Skin epidermis (tissue), 12 donors: ENCODE data around the gene KLHL8.
"Not testable (repeated sequence)": the region's sequence is repeated elsewhere in the genome, so short reads cannot be mapped to it uniquely, and the experiment has no call there.

Experiments
- H3K27ac ChIP-seq, 21 experiments: fragments of 200-600 bp; sonication (generic) in 11 of 21; one replicate each; pipeline ENCODE4 v1.5.0; 2020; ENCODE audit warnings: mild to moderate bottlenecking in 3 of 21, inconsistent platforms in 2 of 21, moderate library complexity in 2 of 21
- H3K4me3 ChIP-seq, 7 experiments: fragments of 200-600 bp; sonication (generic) in 2 of 7; one replicate each; pipeline ENCODE4 v1.5.0; 2020; ENCODE audit warnings: inconsistent platforms in 2 of 7, mild to moderate bottlenecking in 2 of 7, moderate library complexity in 1 of 7

KLHL8 gene

GRCh38 chr4:87230806-87231205 is 10.4 kb upstream of the KLHL8 start:
- Histone ChIP-seq H3K4me3 (no peak overlapping the region), H3K27ac (no peak overlapping the region)

- Histone ChIP-seq H3K27ac (no peak overlapping the region), H3K4me3 (no peak overlapping the region)
Measured at GRCh38 chr4:87229979-87230378, 9.6 kb upstream of the KLHL8 start.

- no peak overlapping the region for H3K27ac ChIP-seq
- no peak overlapping the region for H3K4me3 ChIP-seq
Measured at GRCh38 chr4:87228262-87228860, 7.9 kb upstream of the KLHL8 start.

- no peak overlapping the region for H3K27ac ChIP-seq
- no peak overlapping the region for H3K4me3 ChIP-seq
Measured at GRCh38 chr4:87227751-87228151, 7.3 kb upstream of the KLHL8 start.

GRCh38 chr4:87225936-87226335 is 5.5 kb upstream of the KLHL8 start:
- H3K4me3 ChIP-seq, result no peak overlapping the region
- no peak overlapping the region for H3K27ac ChIP-seq

GRCh38 chr4:87224141-87224923 is 3.9 kb upstream of the KLHL8 start:
- no peak overlapping the region for H3K4me3 ChIP-seq
- no peak overlapping the region for H3K27ac ChIP-seq

- Histone ChIP-seq H3K27ac (peak overlapping the region; percentile 55 to 94 (median 86)), H3K4me3 (peak overlapping the region; percentile 55 to 99 (median 79))
Measured at GRCh38 chr4:87219632-87220093, 755 bp downstream of the KLHL8 start.

- not testable (repeated sequence) for H3K4me3 ChIP-seq, H3K27ac ChIP-seq
Measured at GRCh38 chr4:87217235-87217763, 3.1 kb downstream of the KLHL8 start.

GRCh38 chr4:87216469-87216868 is 3.9 kb downstream of the KLHL8 start:
- Histone ChIP-seq H3K4me3 (no peak overlapping the region), H3K27ac (no peak overlapping the region)

GRCh38 chr4:87213421-87214075 is 6.9 kb downstream of the KLHL8 start:
- no peak overlapping the region for H3K4me3 ChIP-seq
- H3K27ac ChIP-seq, result no peak overlapping the region

- Histone ChIP-seq H3K27ac (no peak overlapping the region), H3K4me3 (no peak overlapping the region)
Measured at GRCh38 chr4:87211249-87211952, 9.0 kb downstream of the KLHL8 start.

GRCh38 chr4:87209696-87210095 is 10.7 kb downstream of the KLHL8 start:
- Histone ChIP-seq H3K4me3 (peak overlapping the region in 2 of 7 experiments; percentile 3 to 6), H3K27ac (peak overlapping the region in 6 of 21 experiments; percentile 21 to 65 (median 48))

GRCh38 chr4:87209182-87209581 is 11.2 kb downstream of the KLHL8 start:
- H3K4me3 ChIP-seq, result peak overlapping the region in 2 of 7 experiments; percentile 3 to 6
- peak overlapping the region in 4 of 21 experiments; percentile 1 to 50 (median 42) for H3K27ac ChIP-seq

GRCh38 chr4:87204559-87204958 is 15.9 kb downstream of the KLHL8 start:
- Histone ChIP-seq H3K4me3 (no peak overlapping the region), H3K27ac (no peak overlapping the region)

- Histone ChIP-seq H3K4me3 (no peak overlapping the region), H3K27ac (no peak overlapping the region)
Measured at GRCh38 chr4:87196927-87197326, 23.5 kb downstream of the KLHL8 start.

GRCh38 chr4:87196146-87196545 is 24.3 kb downstream of the KLHL8 start:
- H3K27ac ChIP-seq, result no peak overlapping the region

GRCh38 chr4:87193958-87194675 is 26.3 kb downstream of the KLHL8 start:
- H3K27ac ChIP-seq, result no peak overlapping the region

More at GRCh38 chr4:87196146-87196545, 24.3 kb downstream of the KLHL8 start:
- no peak overlapping the region for H3K4me3 ChIP-seq

GRCh38 chr4:87192145-87192919 is 28.1 kb downstream of the KLHL8 start:
- Histone ChIP-seq H3K27ac (no peak overlapping the region), H3K4me3 (no peak overlapping the region)

More at GRCh38 chr4:87193958-87194675, 26.3 kb downstream of the KLHL8 start:
- H3K4me3 ChIP-seq, result no peak overlapping the region
